Fibroblast of lung (primary cell): ENCODE data around the gene HSPG2.

Source experiments
- EZH2 ChIP-seq: IDR thresholded peaks from 2 replicates; pipeline ENCODE4 v1.5.1; 2012; ENCODE audit warnings: low read length, control low read depth, mild to moderate bottlenecking; ENCODE audit errors: missing control alignments
- TF ChIP-seq, protein P1 (sequence below), 2 donors: IDR thresholded peaks in 1 of 2; conservative IDR thresholded peaks in 1 of 2; 1 replicate in 1 of 2; 2 replicates in 1 of 2; pipeline ENCODE4 v1.5.1; 2011 to 2012; ENCODE audit warnings: low read length in 2 of 2, control low read depth in 1 of 2, inconsistent platforms in 1 of 2, low read depth in 1 of 2, mild to moderate bottlenecking in 1 of 2

DNA sequence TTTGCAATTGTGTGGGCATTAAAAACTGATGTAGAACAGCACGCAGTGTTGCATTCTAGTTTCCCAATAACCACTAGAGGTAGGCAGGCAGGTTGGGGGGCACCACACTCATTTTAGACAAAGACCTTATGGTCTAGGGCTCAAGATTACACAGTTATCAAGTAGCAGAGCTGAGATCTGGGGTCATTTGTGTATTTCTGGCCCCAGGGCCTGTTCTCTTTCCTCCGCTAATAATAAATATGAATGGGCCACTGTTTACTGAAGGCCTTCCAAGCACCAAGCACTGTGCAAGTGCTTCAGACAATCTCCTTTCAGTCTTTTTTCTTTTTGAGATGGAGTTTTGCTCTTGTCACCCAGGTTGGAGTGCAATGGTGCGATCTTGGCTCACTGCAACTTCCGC, 101.1 kb downstream of the HSPG2 start:
- TF ChIP-seq, protein P1, sequence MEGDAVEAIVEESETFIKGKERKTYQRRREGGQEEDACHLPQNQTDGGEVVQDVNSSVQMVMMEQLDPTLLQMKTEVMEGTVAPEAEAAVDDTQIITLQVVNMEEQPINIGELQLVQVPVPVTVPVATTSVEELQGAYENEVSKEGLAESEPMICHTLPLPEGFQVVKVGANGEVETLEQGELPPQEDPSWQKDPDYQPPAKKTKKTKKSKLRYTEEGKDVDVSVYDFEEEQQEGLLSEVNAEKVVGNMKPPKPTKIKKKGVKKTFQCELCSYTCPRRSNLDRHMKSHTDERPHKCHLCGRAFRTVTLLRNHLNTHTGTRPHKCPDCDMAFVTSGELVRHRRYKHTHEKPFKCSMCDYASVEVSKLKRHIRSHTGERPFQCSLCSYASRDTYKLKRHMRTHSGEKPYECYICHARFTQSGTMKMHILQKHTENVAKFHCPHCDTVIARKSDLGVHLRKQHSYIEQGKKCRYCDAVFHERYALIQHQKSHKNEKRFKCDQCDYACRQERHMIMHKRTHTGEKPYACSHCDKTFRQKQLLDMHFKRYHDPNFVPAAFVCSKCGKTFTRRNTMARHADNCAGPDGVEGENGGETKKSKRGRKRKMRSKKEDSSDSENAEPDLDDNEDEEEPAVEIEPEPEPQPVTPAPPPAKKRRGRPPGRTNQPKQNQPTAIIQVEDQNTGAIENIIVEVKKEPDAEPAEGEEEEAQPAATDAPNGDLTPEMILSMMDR (conservative IDR thresholded peaks at IDR 0.05 in 1 of 2, IDR thresholded peaks at IDR 0.05 in 1 of 2; ENCODE audit: low read depth in 1 of 2, low read length in 2 of 2) = no peak
- no peak for TF ChIP-seq EZH2
